Common myeloid progenitor, CD34-positive (primary cell): ENCODE measurements around the gene RECQL5.

Experiments
- CTCF ChIA-PET: fragments of 350-600 bp; sonication (Branson Sonifier 250); formaldehyde crosslinking; loops from one replicate; lab custom pipeline; 2021; ENCODE audit warnings: antibody characterized with exemption; lab: Charles Lee
- POLR2A ChIA-PET: fragments of 350-600 bp; sonication (Branson Sonifier 250); formaldehyde crosslinking; loops from one replicate; lab custom pipeline; 2021; ENCODE audit warnings: antibody characterized with exemption; lab: Charles Lee
- DNase-seq, 3 donors: peaks; one replicate each; pipeline versions ENCODE4 v3.0.0 to v3.0.0-alpha.2; 2013
- H3K27ac ChIP-seq, 2 experiments: 1 replicate in 1 of 2; 2 replicates in 1 of 2; pipeline ENCODE4 v1.7.0; 2013; ENCODE audit warnings: inconsistent platforms in 2 of 2, low read length in 2 of 2, mild to moderate bottlenecking in 2 of 2, low read depth in 1 of 2, moderate library complexity in 1 of 2; ENCODE audit not compliant: severe bottlenecking in 2 of 2, insufficient read depth in 1 of 2, poor library complexity in 1 of 2
- H3K27me3 ChIP-seq, 5 experiments: replicated peaks in 2 of 5; 1 replicate in 3 of 5; 2 replicates in 2 of 5; pipeline versions ENCODE4 v1.6.1 to v1.7.0; 2013; ENCODE audit warnings: low read length in 4 of 5, mild to moderate bottlenecking in 2 of 5, moderate library complexity in 2 of 5, inconsistent platforms in 1 of 5; ENCODE audit not compliant: insufficient read depth in 5 of 5, control insufficient read depth in 4 of 5
- H3K36me3 ChIP-seq, 4 experiments: 1 replicate in 2 of 4; 2 replicates in 2 of 4; pipeline versions ENCODE4 v1.6.1 to v1.7.0; 2013; ENCODE audit warnings: low read length in 3 of 4, control low read depth in 1 of 4, mild to moderate bottlenecking in 1 of 4; ENCODE audit not compliant: control insufficient read depth in 4 of 4, insufficient read depth in 4 of 4
- H3K4me1 ChIP-seq, 4 experiments: 1 replicate in 3 of 4; 2 replicates in 1 of 4; pipeline versions ENCODE4 v1.6.1 to v1.7.1; 2013; ENCODE audit warnings: low read length in 3 of 4, mild to moderate bottlenecking in 3 of 4, control low read depth in 1 of 4, inconsistent platforms in 1 of 4, moderate library complexity in 1 of 4; ENCODE audit not compliant: control insufficient read depth in 4 of 4, insufficient read depth in 4 of 4; ENCODE audit errors: control extremely low read depth in 1 of 4
- H3K4me3 ChIP-seq, 7 experiments: 1 replicate in 4 of 7; 2 replicates in 3 of 7; pipeline versions ENCODE4 v1.5.1 to v1.7.0; 2013; ENCODE audit warnings: mild to moderate bottlenecking in 7 of 7, low read length in 6 of 7, moderate library complexity in 6 of 7, inconsistent platforms in 2 of 7, low read depth in 2 of 7, control low read depth in 1 of 7; ENCODE audit not compliant: insufficient read depth in 4 of 7, control insufficient read depth in 1 of 7; ENCODE audit errors: extremely low read depth in 1 of 7
- H3K9me3 ChIP-seq, 5 experiments: 1 replicate in 4 of 5; 2 replicates in 1 of 5; pipeline versions ENCODE4 v1.6.1 to v1.7.1; 2013; ENCODE audit warnings: low read length in 4 of 5, mild to moderate bottlenecking in 2 of 5, inconsistent platforms in 1 of 5, low read depth in 1 of 5, moderate library complexity in 1 of 5; ENCODE audit not compliant: control insufficient read depth in 4 of 5, insufficient read depth in 2 of 5; ENCODE audit errors: control extremely low read depth in 1 of 5
- WGBS: methylation state at CpG from one replicate; pipeline ENCODE4 v1.1.5; 2013; ENCODE audit not compliant: insufficient coverage; 5-methylcytosine and 5-hydroxymethylcytosine counted together

RECQL5 gene

GRCh38 chr17:75668489-75668888, 1.5 kb upstream of the RECQL5 start:
- DNase-seq, result no peak
- H3K36me3 ChIP-seq, result peaks cover 23 to 52% (median 40%) of the 10 kb centered on the region in 4 experiments
- ChIA-PET POLR2A (no interaction called here), CTCF (interaction anchor here (1.2 to 1.5 kb wide), 5 partner anchors 10 to 86 kb away, joined by 3 to 8 read pairs (median 3); partner anchors contain the start of gene SMIM5)
- H3K4me1 ChIP-seq, result peaks cover 16 to 26% (median 21%) of the 10 kb centered on the region in 4 experiments
- WGBS, result 83% methylated on average over 1 of the region's 4 CpGs
- H3K27ac ChIP-seq, result peak overlapping the region in 1 of 2 experiments; percentile 98
- peak overlapping the region in 3 of 7 experiments; percentile 89 to 100 (median 100) for H3K4me3 ChIP-seq
- no peaks in the 10 kb centered on the region for H3K27me3 ChIP-seq
- no peaks in the 10 kb centered on the region for H3K9me3 ChIP-seq

- peaks cover 16 to 26% (median 21%) of the 10 kb centered on the region in 4 experiments for H3K4me1 ChIP-seq
- no peaks in the 10 kb centered on the region for H3K27me3 ChIP-seq
- peak overlapping the region; percentile 89 to 100 (median 100) for H3K4me3 ChIP-seq
- CTCF ChIA-PET, result interaction anchor here (1.0 to 2.3 kb wide), 8 partner anchors 11 to 86 kb away, joined by 3 to 17 read pairs (median 4); partner anchors contain the start of gene SMIM5
- H3K27ac ChIP-seq, result peak overlapping the region; percentile 96 to 98
- no peaks in the 10 kb centered on the region for H3K9me3 ChIP-seq
- POLR2A ChIA-PET, result interaction anchor here (1.5 kb wide), 1 partner anchor 22 kb away, joined by 5 read pairs; a partner anchor contains a TSS
- DNase-seq, result no peak
- 0% methylated on average over 1 of the region's 4 CpGs for WGBS
- H3K36me3 ChIP-seq, result peaks cover 22 to 46% (median 35%) of the 10 kb centered on the region in 4 experiments
Measured at GRCh38 chr17:75667825-75668224, 871 bp upstream of the RECQL5 start.

GRCh38 chr17:75665981-75666380, 973 bp downstream of the RECQL5 start:
- H3K27ac ChIP-seq, result peak overlapping the region in 1 of 2 experiments; percentile 98
- H3K36me3 ChIP-seq, result peaks cover 20 to 45% (median 35%) of the 10 kb centered on the region in 4 experiments
- CTCF ChIA-PET, result interaction anchor here (0.9 to 2.3 kb wide), 10 partner anchors 9 to 87 kb away, joined by 3 to 17 read pairs (median 7); no protein-coding TSS in a partner anchor
- no peaks in the 10 kb centered on the region for H3K27me3 ChIP-seq
- peak overlapping the region in 6 of 7 experiments; percentile 89 to 100 (median 100) for H3K4me3 ChIP-seq
- H3K9me3 ChIP-seq, result no peaks in the 10 kb centered on the region
- POLR2A ChIA-PET, result no interaction called here
- WGBS, result 89% methylated on average over 6 of the region's 10 CpGs
- peaks cover 16 to 26% (median 21%) of the 10 kb centered on the region in 4 experiments for H3K4me1 ChIP-seq
- DNase-seq, result no peak

GRCh38 chr17:75664099-75664549, 2.8 kb downstream of the RECQL5 start:
- Histone ChIP-seq H3K4me3 (no peak overlapping the region), H3K9me3 (no peaks in the 10 kb centered on the region), H3K27me3 (no peaks in the 10 kb centered on the region), H3K4me1 (peaks cover 16 to 26% (median 21%) of the 10 kb centered on the region in 4 experiments), H3K36me3 (peaks cover 10 to 45% (median 30%) of the 10 kb centered on the region in 4 experiments), H3K27ac (no peak overlapping the region)
- peak in 1 of 3 donors; percentile 49 for DNase-seq
- CTCF ChIA-PET, result interaction anchor here (1.9 kb wide), 1 partner anchor 11 kb away, joined by 5 read pairs; no protein-coding TSS in a partner anchor
- WGBS, result no CpG with 5 or more reads among the region's 3 CpGs
- POLR2A ChIA-PET, result no interaction called here

GRCh38 chr17:75662511-75662910, 4.4 kb downstream of the RECQL5 start:
- 100% methylated on average over 7 of the region's 9 CpGs for WGBS
- no peak for DNase-seq
- H3K36me3 ChIP-seq, result peaks cover 10 to 46% (median 35%) of the 10 kb centered on the region in 4 experiments
- ChIA-PET POLR2A (no interaction called here), CTCF (interaction anchor here (0.6 to 22.9 kb wide), 6 partner anchors 9 to 87 kb away, joined by 3 to 834 read pairs (median 6); partner anchors contain the start of gene SMIM5)
- peaks cover 9 to 17% (median 11%) of the 10 kb centered on the region in 4 experiments for H3K4me1 ChIP-seq
- H3K4me3 ChIP-seq, result no peak overlapping the region
- no peaks in the 10 kb centered on the region for H3K9me3 ChIP-seq
- H3K27me3 ChIP-seq, result no peaks in the 10 kb centered on the region
- H3K27ac ChIP-seq, result no peak overlapping the region

- peaks cover 10 to 52% (median 41%) of the 10 kb centered on the region in 4 experiments for H3K36me3 ChIP-seq
- ChIA-PET POLR2A (no interaction called here), CTCF (interaction anchor here (0.8 to 22.9 kb wide), 7 partner anchors 9 to 88 kb away, joined by 3 to 834 read pairs (median 4); partner anchors contain the start of gene SMIM5)
- no peak overlapping the region for H3K27ac ChIP-seq
- no peak overlapping the region for H3K4me3 ChIP-seq
- peaks cover 7 to 14% (median 9%) of the 10 kb centered on the region in 4 experiments for H3K4me1 ChIP-seq
- no peaks in the 10 kb centered on the region for H3K9me3 ChIP-seq
- no peak for DNase-seq
- no peaks in the 10 kb centered on the region for H3K27me3 ChIP-seq
- WGBS, result 96% methylated on average over 3 of the region's 4 CpGs
Measured at GRCh38 chr17:75661531-75661930, 5.4 kb downstream of the RECQL5 start.

GRCh38 chr17:75658237-75658636, 8.7 kb downstream of the RECQL5 start:
- H3K36me3 ChIP-seq, result peaks cover 8 to 60% (median 48%) of the 10 kb centered on the region in 4 experiments
- WGBS, result 97% methylated on average over 4 of the region's 5 CpGs
- H3K4me3 ChIP-seq, result no peak overlapping the region
- POLR2A ChIA-PET, result interaction anchor here (0.6 kb wide), 2 partner anchors 48 to 108 kb away, joined by 3 read pairs; no protein-coding TSS in a partner anchor
- CTCF ChIA-PET, result interaction anchor here (1.1 to 22.9 kb wide), 7 partner anchors 8 to 91 kb away, joined by 3 to 834 read pairs (median 4); partner anchors contain the start of genes RECQL5, SAP30BP and SMIM5
- H3K4me1 ChIP-seq, result peaks cover 0 to 4% (median under 1%) of the 10 kb centered on the region in 4 experiments
- no peaks in the 10 kb centered on the region for H3K27me3 ChIP-seq
- H3K27ac ChIP-seq, result no peak overlapping the region
- no peak for DNase-seq
- H3K9me3 ChIP-seq, result no peaks in the 10 kb centered on the region
